HCT116 (cell line): ENCODE results near the gene RGS7. TPM values are rescaled to one million over a fixed set of nuclear protein-coding genes. Genes with fewer than 3 reads are reported as not detected.

ENCODE experiments used
- ATAC-seq: fragments of 200-7000 bp; cut with Tn5 transposase; 2 replicates; pipeline ENCODE4 v1.9.1; 2020; ENCODE audit warnings: mild to moderate bottlenecking, moderate library complexity
- BruUV-seq: library from RNA; stranded (reverse); fragments of 400-500 nt; replicated peaks from 2 replicates; lab custom pipeline; 2021; lab: Mats Ljungman, UMichigan
- CTCF ChIA-PET: fragments of 300-600 bp; sonication (Branson Sonifier 250); formaldehyde crosslinking; loops from one replicate; lab custom pipeline; 2021; ENCODE audit warnings: antibody characterized with exemption; lab: Charles Lee
- POLR2A ChIA-PET: fragments of 300-600, 350-600 bp; sonication (Branson Sonifier 250); formaldehyde crosslinking; loops from one replicate; lab custom pipeline; 2021; ENCODE audit warnings: antibody characterized with exemption; lab: Charles Lee
- RAD21 ChIA-PET, 2 experiments: fragments of 300-600 bp; sonication (Branson Sonifier 250); formaldehyde crosslinking; loops; one replicate each; lab custom pipeline; 2023; ENCODE audit warnings: low total read pairs in 2 of 2; ENCODE audit not compliant: uncharacterized antibody in 2 of 2, unreplicated experiment in 2 of 2, low non-redundant PET in 1 of 2; lab: Charles Lee
- DNase-seq: peaks from one replicate; pipeline ENCODE4 v3.0.0-alpha.2; 2010; ENCODE audit warnings: low read depth, low spot score
- H2AFZ ChIP-seq: fragments of 200-600 bp; shearing (Covaris generic), sonication (generic); 2 replicates; pipeline ENCODE4 v1.6.1; 2017; ENCODE audit warnings: low read depth, mixed run types, mixed read lengths, antibody characterized with exemption, low read length; ENCODE audit not compliant: poor library complexity, severe bottlenecking
- H3K27ac ChIP-seq: 2 replicates; pipeline ENCODE4 v1.5.1; 2012; ENCODE audit warnings: low read depth, low read length
- H3K27me3 ChIP-seq: fragments of 200-600 bp; sonication (generic); 2 replicates; pipeline ENCODE4 v1.6.1; 2016; ENCODE audit warnings: mixed run types, low read length, mixed read lengths; ENCODE audit not compliant: insufficient read depth
- H3K36me3 ChIP-seq, 2 experiments: fragments of 200-500 bp in 1 of 2; fragments of 200-600 bp in 1 of 2; sonication (Bioruptor generic) in 1 of 2; sonication (generic) in 1 of 2; 2 replicates each; pipeline versions ENCODE4 v1.5.1 to v1.6.1; 2014 to 2016; ENCODE audit warnings: low read length in 2 of 2, inconsistent platforms in 1 of 2, mixed read lengths in 1 of 2, mixed run types in 1 of 2; ENCODE audit not compliant: insufficient read depth in 2 of 2, control insufficient read depth in 1 of 2
- H3K4me1 ChIP-seq, 2 experiments: fragments of 200-600 bp in 1 of 2; sonication (generic) in 1 of 2; 2 replicates each; pipeline versions ENCODE4 v1.5.1 to v1.6.1; 2012 to 2017; ENCODE audit warnings: low read length in 2 of 2, inconsistent platforms in 1 of 2, mild to moderate bottlenecking in 1 of 2, mixed read lengths in 1 of 2, mixed run types in 1 of 2, moderate library complexity in 1 of 2; ENCODE audit not compliant: insufficient read depth in 2 of 2, control insufficient read depth in 1 of 2
- H3K4me2 ChIP-seq: fragments of 200-600 bp; sonication (generic); 2 replicates; pipeline ENCODE4 v1.6.1; 2017; ENCODE audit warnings: mixed run types, low read length, mixed read lengths
- H3K4me3 ChIP-seq, 2 experiments: fragments of 200-600 bp in 1 of 2; sonication (generic) in 1 of 2; replicated peaks in 1 of 2; 2 replicates each; pipeline ENCODE4 v1.5.1; 2011 to 2016; ENCODE audit warnings: low read length in 2 of 2, control low read depth in 1 of 2, low read depth in 1 of 2, mild to moderate bottlenecking in 1 of 2, mixed read lengths in 1 of 2, mixed run types in 1 of 2
- H3K79me2 ChIP-seq: fragments of 200-600 bp; sonication (generic); 2 replicates; pipeline ENCODE4 v1.6.1; 2017; ENCODE audit warnings: mild to moderate bottlenecking, mixed run types, low read length, moderate library complexity, mixed read lengths; ENCODE audit not compliant: insufficient read depth
- H3K9ac ChIP-seq: fragments of 200-600 bp; sonication (generic); 2 replicates; pipeline ENCODE4 v1.6.1; 2016; ENCODE audit warnings: low read length, mixed read lengths
- H3K9me2 ChIP-seq: fragments of 200-600 bp; sonication (generic), shearing (Covaris generic); 2 replicates; pipeline ENCODE4 v1.6.1; 2017; ENCODE audit warnings: mixed run types, mild to moderate bottlenecking, moderate library complexity; ENCODE audit not compliant: insufficient read depth
- H3K9me3 ChIP-seq, 2 experiments: fragments of 200-500 bp in 1 of 2; fragments of 200-600 bp in 1 of 2; sonication (Bioruptor generic) in 1 of 2; sonication (generic) in 1 of 2; 2 replicates each; pipeline ENCODE4 v1.6.1; 2014 to 2017; ENCODE audit warnings: low read length in 2 of 2, mixed read lengths in 2 of 2, inconsistent platforms in 1 of 2, low read depth in 1 of 2, mild to moderate bottlenecking in 1 of 2, mixed run types in 1 of 2, moderate library complexity in 1 of 2; ENCODE audit not compliant: control insufficient read depth in 1 of 2, insufficient read depth in 1 of 2
- H4K20me1 ChIP-seq: fragments of 200-600 bp; sonication (generic), shearing (Covaris generic); 2 replicates; pipeline ENCODE4 v1.6.1; 2017; ENCODE audit warnings: mixed run types, mild to moderate bottlenecking, moderate library complexity; ENCODE audit not compliant: insufficient read depth
- ATF3 ChIP-seq: IDR thresholded peaks from 2 replicates; pipeline ENCODE4 v1.6.1; 2012
- CBX3 ChIP-seq: IDR thresholded peaks from 2 replicates; pipeline ENCODE4 v1.6.1; 2012; ENCODE audit warnings: low read depth
- EGR1 ChIP-seq: IDR thresholded peaks from 2 replicates; pipeline ENCODE4 v1.6.1; 2012; ENCODE audit warnings: low read depth
- ELF1 ChIP-seq: IDR thresholded peaks from 2 replicates; pipeline ENCODE4 v1.6.1; 2012; ENCODE audit warnings: low read depth, borderline replicate concordance
- EZH2phosphoT487 ChIP-seq: fragments of 200-600 bp; IDR thresholded peaks from 2 replicates; pipeline ENCODE4 v1.6.1; 2018; ENCODE audit warnings: antibody characterized with exemption, borderline replicate concordance
- POLR2A ChIP-seq: IDR thresholded peaks from 2 replicates; pipeline ENCODE4 v1.7.0; 2011; ENCODE audit warnings: borderline replicate concordance; ENCODE audit not compliant: insufficient read depth, insufficient read length; ENCODE audit errors: extremely low read depth
- REST ChIP-seq: IDR thresholded peaks from 2 replicates; pipeline ENCODE4 v1.6.1; 2012; ENCODE audit warnings: low read depth
- SIN3A ChIP-seq: IDR thresholded peaks from 2 replicates; pipeline ENCODE4 v1.6.1; 2012; ENCODE audit warnings: low read depth
- SP1 ChIP-seq: IDR thresholded peaks from 2 replicates; pipeline ENCODE4 v1.6.1; 2012; ENCODE audit warnings: low read depth
- YY1 ChIP-seq: IDR thresholded peaks from 2 replicates; pipeline ENCODE4 v1.6.1; 2011; ENCODE audit warnings: low read length, low read depth, moderate library complexity, mild to moderate bottlenecking; ENCODE audit not compliant: insufficient replicate concordance; ENCODE audit errors: extremely low read depth
- ZBTB33 ChIP-seq: IDR thresholded peaks from 2 replicates; pipeline ENCODE4 v1.6.1; 2011; ENCODE audit warnings: mild to moderate bottlenecking, low read length, moderate library complexity; ENCODE audit not compliant: insufficient replicate concordance; ENCODE audit errors: extremely low read depth
- ZFX ChIP-seq: fragments of 450-650 bp; IDR thresholded peaks from 2 replicates; pipeline ENCODE4 v1.6.1; 2017
- ZNF274 ChIP-seq: fragments of 200-500 bp; sonication (Bioruptor generic); IDR thresholded peaks from 2 replicates; pipeline ENCODE4 v1.6.1; 2014; ENCODE audit warnings: mild to moderate bottlenecking, low read depth, low read length, inconsistent platforms
- intact Hi-C: fragments of 100-400 bp; cut with micrococcal nuclease; formaldehyde crosslinking; loops from 2 replicates; pipeline ENCODE4 v1.10.0; 2022
- total RNA-seq: library from RNA; stranded (reverse); gene quantifications from one replicate; pipeline ENCODE4 v1.2.1, GENCODE V29; 2021; ENCODE audit not compliant: unreplicated experiment

RGS7 gene
- total RNA-seq, 1 experiment from 2014 or later = not detected

- H3K36me3 ChIP-seq = no peaks in the 10 kb centered on the region
- no peaks in the 10 kb centered on the region for H3K79me2 ChIP-seq
- H2AFZ ChIP-seq = no peak overlapping the region
- RAD21 ChIA-PET = no interaction called here
- CTCF ChIA-PET = no interaction called here
- no peaks in the 10 kb centered on the region for H3K9me2 ChIP-seq
- DNase-seq (no peak), ATAC-seq (no peak)
- TF ChIP-seq ELF1 (no peak), SIN3A (no peak), ZNF274 (no peak), ZBTB33 (no peak), YY1 (no peak), REST (no peak), ATF3 (no peak), ZFX (no peak), POLR2A (no peak), EZH2phosphoT487 (no peak), CBX3 (no peak), EGR1 (no peak), SP1 (no peak)
- no peak overlapping the region for H3K27ac ChIP-seq
- H3K9ac ChIP-seq = no peak overlapping the region
- no peaks in the 10 kb centered on the region for H3K4me1 ChIP-seq
- no peak overlapping the region for H3K4me3 ChIP-seq
- no TSS peak for BruUV-seq
- intact Hi-C loops = no loop called here
- no peaks in the 10 kb centered on the region for H3K27me3 ChIP-seq
- no peaks in the 10 kb centered on the region for H4K20me1 ChIP-seq
- no peaks in the 10 kb centered on the region; a peak in 2 of 4 replicates for H3K9me3 ChIP-seq
- no peak overlapping the region for H3K4me2 ChIP-seq
- POLR2A ChIA-PET = no interaction called here
Observed at GRCh38 chr1:241208910-241209379, 148.1 kb downstream of the RGS7 start.
